Measurements from ENCODE around the gene PEAK1.

GRCh38 chr15:77375133-77375532, 44.8 kb downstream of the PEAK1 start:
- TF ChIP-seq EZH2 (IDR thresholded peaks at IDR 0.05; ENCODE audit: borderline replicate concordance, low read depth, low read length) = no peak
- TF ChIP-seq POLR2A (conservative IDR thresholded peaks at IDR 0.05) = no peak
- TF ChIP-seq POLR2AphosphoS2 (IDR thresholded peaks at IDR 0.05; ENCODE audit: low read length) = no peak
- no peak for TF ChIP-seq ARID1B (IDR thresholded peaks at IDR 0.05)
- no peak for TF ChIP-seq CTCF (IDR thresholded peaks at IDR 0.05 in 2 of 3, conservative IDR thresholded peaks at IDR 0.05 in 1 of 3; ENCODE audit: insufficient read depth in 2 of 3, low read depth in 1 of 3, low read length in 3 of 3)
- TF ChIP-seq NR2F6 (CRISPR knock-in tag; IDR thresholded peaks at IDR 0.05) = no peak
- TF ChIP-seq TCF7 (IDR thresholded peaks at IDR 0.05; ENCODE audit: borderline replicate concordance) = no peak
- TF ChIP-seq SAP30 (IDR thresholded peaks at IDR 0.05; ENCODE audit: borderline replicate concordance, insufficient read depth, low read depth, low read length, poor library complexity, severe bottlenecking) = no peak
- TF ChIP-seq ETV5 (CRISPR knock-in tag; IDR thresholded peaks at IDR 0.05; ENCODE audit: low read depth) = no peak
- TF ChIP-seq FOXJ3 (CRISPR knock-in tag; IDR thresholded peaks at IDR 0.05) = no peak
- no peak for TF ChIP-seq ILF3 (IDR thresholded peaks at IDR 0.05; ENCODE audit: borderline replicate concordance)
- no peak for TF ChIP-seq ZNF592 (IDR thresholded peaks at IDR 0.05)
- no peak for TF ChIP-seq NRF1 (conservative IDR thresholded peaks at IDR 0.05 in 1 of 2, IDR thresholded peaks at IDR 0.05 in 1 of 2)
- TF ChIP-seq ZNF57 (CRISPR knock-in tag; IDR thresholded peaks at IDR 0.05) = no peak

Measured in K562 (cell line).